Calu3 (cell line): Measurements from ENCODE around the gene KIF12. TPM values are rescaled to one million over a fixed set of nuclear protein-coding genes. Genes with fewer than 3 reads are reported as not detected.

Experiments
- BruUV-seq: library from RNA; stranded (reverse); fragments of 400-500 nt; replicated peaks from 2 replicates; lab custom pipeline; 2021; lab: Mats Ljungman, UMichigan
- CTCF ChIA-PET: fragments of 300-600 bp; sonication (Branson Sonifier 250); formaldehyde crosslinking; loops from one replicate; lab custom pipeline; 2022; ENCODE audit warnings: antibody characterized with exemption; lab: Charles Lee
- DNase-seq: peaks from one replicate; pipeline ENCODE4 v3.0.0; 2022
- H3K27ac Mint-ChIP-seq: one replicate; pipeline ENCODE4 v1.8.0; 2022; ENCODE audit warnings: mixed read lengths; ENCODE audit not compliant: unreplicated experiment
- H3K27me3 Mint-ChIP-seq: one replicate; pipeline ENCODE4 v1.8.0; 2022; ENCODE audit warnings: mixed read lengths; ENCODE audit not compliant: unreplicated experiment
- H3K36me3 Mint-ChIP-seq: one replicate; pipeline ENCODE4 v1.8.0; 2022; ENCODE audit warnings: mild to moderate bottlenecking, moderate library complexity, mixed read lengths; ENCODE audit not compliant: insufficient read depth, unreplicated experiment
- H3K4me1 Mint-ChIP-seq: one replicate; pipeline ENCODE4 v1.8.0; 2022; ENCODE audit warnings: mild to moderate bottlenecking, low read depth, mixed read lengths; ENCODE audit not compliant: unreplicated experiment
- H3K4me3 Mint-ChIP-seq: one replicate; pipeline ENCODE4 v1.8.0; 2022; ENCODE audit warnings: mild to moderate bottlenecking, low read depth, moderate library complexity, mixed read lengths; ENCODE audit not compliant: unreplicated experiment
- H3K9me3 Mint-ChIP-seq: one replicate; pipeline ENCODE4 v1.8.0; 2022; ENCODE audit warnings: low read depth, mixed read lengths; ENCODE audit not compliant: unreplicated experiment
- CTCF ChIP-seq: fragments of 200-600 bp; IDR thresholded peaks from one replicate; pipeline ENCODE4 v1.8.0; 2022; ENCODE audit warnings: antibody characterized with exemption; ENCODE audit not compliant: unreplicated experiment
- intact Hi-C: fragments of 100-400 bp; cut with micrococcal nuclease; formaldehyde crosslinking; loops from one replicate; pipeline ENCODE4 v1.10.0; 2022; ENCODE audit not compliant: unreplicated experiment
- total RNA-seq: library from RNA; stranded (reverse); gene quantifications from 2 replicates; pipeline ENCODE4 v1.2.3, GENCODE V29; 2022

The KIF12 gene
- total RNA-seq, 1 experiment from 2014 or later: 52.3 TPM

GRCh38 chr9:114119242-114120191 lies 20.4 kb upstream of the KIF12 start:
- no peak overlapping the region for H3K4me3 Mint-ChIP-seq
- TF ChIP-seq CTCF: no peak
- H3K4me1 Mint-ChIP-seq: peaks cover 29% of the 10 kb centered on the region
- CTCF ChIA-PET: no interaction called here
- H3K9me3 Mint-ChIP-seq: peaks cover 4% of the 10 kb centered on the region
- no peaks in the 10 kb centered on the region for H3K36me3 Mint-ChIP-seq
- H3K27ac Mint-ChIP-seq: no peak overlapping the region
- DNase-seq: no peak
- no TSS peak for BruUV-seq
- intact Hi-C loops: no loop called here
- H3K27me3 Mint-ChIP-seq: no peaks in the 10 kb centered on the region

GRCh38 chr9:114117996-114118830 lies 19.1 kb upstream of the KIF12 start:
- CTCF ChIA-PET: interaction anchor here (0.6 to 1.5 kb wide), 4 partner anchors 11 to 44 kb away, joined by 3 to 19 read pairs (median 6); partner anchors contain the start of gene KIF12
- intact Hi-C loops: no loop called here
- DNase-seq: peak; percentile 66
- Mint-ChIP-seq H3K27me3 (peaks cover 11% of the 10 kb centered on the region), H3K4me1 (peaks cover 37% of the 10 kb centered on the region), H3K9me3 (peaks cover 4% of the 10 kb centered on the region), H3K36me3 (no peaks in the 10 kb centered on the region), H3K27ac (peak overlapping the region; percentile 70), H3K4me3 (peak overlapping the region; percentile 44)
- TF ChIP-seq CTCF: no peak
- BruUV-seq: no TSS peak

GRCh38 chr9:114117614-114117995 lies 18.5 kb upstream of the KIF12 start:
- H3K27me3 Mint-ChIP-seq: peaks cover 17% of the 10 kb centered on the region
- intact Hi-C loops: no loop called here
- no peaks in the 10 kb centered on the region for H3K36me3 Mint-ChIP-seq
- peak overlapping the region; percentile 44 for H3K4me3 Mint-ChIP-seq
- CTCF ChIA-PET: interaction anchor here (1.3 to 1.5 kb wide), 3 partner anchors 10 to 35 kb away, joined by 5 to 19 read pairs (median 6); partner anchors contain the start of gene KIF12
- DNase-seq: no peak
- no peak for TF ChIP-seq CTCF
- H3K9me3 Mint-ChIP-seq: peaks cover 4% of the 10 kb centered on the region
- H3K4me1 Mint-ChIP-seq: peaks cover 42% of the 10 kb centered on the region
- BruUV-seq: no TSS peak
- H3K27ac Mint-ChIP-seq: no peak overlapping the region

GRCh38 chr9:114116126-114116747 lies 17.1 kb upstream of the KIF12 start:
- Mint-ChIP-seq H3K27me3 (peaks cover 25% of the 10 kb centered on the region), H3K36me3 (no peaks in the 10 kb centered on the region), H3K4me3 (no peak overlapping the region), H3K4me1 (peaks cover 50% of the 10 kb centered on the region), H3K27ac (no peak overlapping the region), H3K9me3 (peaks cover 4% of the 10 kb centered on the region)
- TF ChIP-seq CTCF: no peak
- no peak for DNase-seq
- CTCF ChIA-PET: no interaction called here
- intact Hi-C loops: no loop called here
- BruUV-seq: no TSS peak
